Testis (tissue), 2 donors: Measurements from ENCODE around the gene VASH2.

Experiments
- POLR2A ChIP-seq: fragments of 450-650 bp; IDR thresholded peaks from one replicate; pipeline ENCODE4 v1.6.1; 2017; ENCODE audit warnings: antibody characterized with exemption, mild to moderate bottlenecking, moderate library complexity
- TF ChIP-seq, protein P1 (sequence below), 3 experiments: fragments of 450-650 bp in 2 of 3; fragments of 200-600 bp in 1 of 3; sonication (generic) in 1 of 3; IDR thresholded peaks; one replicate each; pipeline ENCODE4 v1.5.1; 2016 to 2019; ENCODE audit warnings: antibody characterized with exemption in 3 of 3, mild to moderate bottlenecking in 2 of 3, moderate library complexity in 1 of 3

GRCh38 chr1:212946872-212947271, 3.5 kb upstream of the VASH2 start:
- TF ChIP-seq POLR2A: no peak
- TF ChIP-seq, protein P1, sequence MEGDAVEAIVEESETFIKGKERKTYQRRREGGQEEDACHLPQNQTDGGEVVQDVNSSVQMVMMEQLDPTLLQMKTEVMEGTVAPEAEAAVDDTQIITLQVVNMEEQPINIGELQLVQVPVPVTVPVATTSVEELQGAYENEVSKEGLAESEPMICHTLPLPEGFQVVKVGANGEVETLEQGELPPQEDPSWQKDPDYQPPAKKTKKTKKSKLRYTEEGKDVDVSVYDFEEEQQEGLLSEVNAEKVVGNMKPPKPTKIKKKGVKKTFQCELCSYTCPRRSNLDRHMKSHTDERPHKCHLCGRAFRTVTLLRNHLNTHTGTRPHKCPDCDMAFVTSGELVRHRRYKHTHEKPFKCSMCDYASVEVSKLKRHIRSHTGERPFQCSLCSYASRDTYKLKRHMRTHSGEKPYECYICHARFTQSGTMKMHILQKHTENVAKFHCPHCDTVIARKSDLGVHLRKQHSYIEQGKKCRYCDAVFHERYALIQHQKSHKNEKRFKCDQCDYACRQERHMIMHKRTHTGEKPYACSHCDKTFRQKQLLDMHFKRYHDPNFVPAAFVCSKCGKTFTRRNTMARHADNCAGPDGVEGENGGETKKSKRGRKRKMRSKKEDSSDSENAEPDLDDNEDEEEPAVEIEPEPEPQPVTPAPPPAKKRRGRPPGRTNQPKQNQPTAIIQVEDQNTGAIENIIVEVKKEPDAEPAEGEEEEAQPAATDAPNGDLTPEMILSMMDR (IDR thresholded peaks at IDR 0.05): no peak
